GM19328 (cell line): Measurements from ENCODE around the gene FUT9.
"Not testable (repeated sequence)": the region's sequence is repeated elsewhere in the genome, so short reads cannot be mapped to it uniquely, and the experiment has no call there.

ENCODE experiments used
- ATAC-seq: cut with Tn5 transposase; IDR thresholded peaks from one replicate; pipeline ENCODE4 v1.9.1; 2021; ENCODE audit warnings: mild to moderate bottlenecking, moderate library complexity; ENCODE audit not compliant: unreplicated experiment

FUT9 gene

DNA sequence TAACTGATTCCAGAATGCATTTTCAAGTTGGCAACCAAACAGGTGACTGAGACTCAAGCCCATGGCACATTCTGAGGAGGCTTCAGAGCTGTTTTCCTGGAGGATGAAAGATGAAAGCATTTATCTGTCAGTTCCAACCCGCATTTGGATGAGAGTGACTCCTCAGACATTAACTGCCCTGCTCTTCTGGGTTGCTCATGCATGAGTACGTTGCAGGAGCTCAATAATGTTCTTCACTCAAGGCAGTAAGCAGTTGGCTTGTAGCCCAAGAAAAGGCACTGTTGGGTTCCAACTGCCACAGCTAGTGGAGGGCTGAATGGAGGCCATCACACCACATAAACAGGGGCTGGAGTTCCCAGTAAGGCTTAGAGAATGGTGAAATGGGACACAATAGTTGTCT lies 155.3 kb downstream of the FUT9 start:
- ATAC-seq = no peak

GRCh38 chr6:96184798-96185197 lies 169.0 kb downstream of the FUT9 start:
- ATAC-seq = no peak

- ATAC-seq = no peak
Measured at GRCh38 chr6:96186094-96186493, 170.3 kb downstream of the FUT9 start.

- ATAC-seq = no peak
Measured at GRCh38 chr6:96186516-96187195, 170.9 kb downstream of the FUT9 start.

DNA sequence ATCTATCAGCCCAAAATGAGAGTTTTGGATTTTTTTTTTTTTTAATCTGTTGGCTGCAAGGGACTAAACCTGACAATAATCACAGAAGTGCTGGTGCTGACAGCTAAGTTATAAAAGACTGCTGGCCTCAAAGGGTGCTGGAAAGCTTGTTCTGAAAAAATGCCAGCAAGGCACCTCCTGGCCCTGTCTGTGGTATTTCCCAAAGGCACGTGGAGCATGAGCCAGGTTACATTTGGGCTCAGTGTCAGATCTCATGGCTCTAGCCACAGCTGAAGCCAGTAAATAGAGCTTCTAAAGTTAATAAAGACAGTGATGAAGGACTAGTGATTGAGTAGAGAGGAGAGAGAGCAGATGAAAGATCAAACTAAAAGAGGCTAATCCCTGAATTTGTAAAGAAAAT lies 178.9 kb downstream of the FUT9 start:
- ATAC-seq = no peak

- ATAC-seq = no peak
Measured at GRCh38 chr6:96195272-96195671, 179.5 kb downstream of the FUT9 start.

DNA sequence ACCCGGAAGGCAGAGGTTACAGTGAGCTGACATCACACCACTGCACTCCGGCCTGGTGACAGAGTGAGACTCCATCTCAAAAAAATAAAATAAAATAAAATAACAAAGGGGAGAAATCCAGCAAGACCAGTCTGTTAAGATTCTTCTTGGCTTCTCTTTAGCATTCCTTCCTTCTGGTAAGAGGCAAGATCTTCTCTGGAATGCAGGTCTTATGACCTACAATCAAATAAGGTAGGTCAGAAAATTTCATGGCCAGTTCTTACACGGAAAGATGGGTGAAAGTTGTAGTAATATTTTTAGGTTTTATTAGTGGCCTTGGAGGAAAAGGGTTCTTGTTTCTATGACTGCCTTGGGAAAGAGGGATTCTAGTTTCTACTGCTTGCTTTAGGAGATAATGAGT lies 180.9 kb downstream of the FUT9 start:
- ATAC-seq = no peak

DNA sequence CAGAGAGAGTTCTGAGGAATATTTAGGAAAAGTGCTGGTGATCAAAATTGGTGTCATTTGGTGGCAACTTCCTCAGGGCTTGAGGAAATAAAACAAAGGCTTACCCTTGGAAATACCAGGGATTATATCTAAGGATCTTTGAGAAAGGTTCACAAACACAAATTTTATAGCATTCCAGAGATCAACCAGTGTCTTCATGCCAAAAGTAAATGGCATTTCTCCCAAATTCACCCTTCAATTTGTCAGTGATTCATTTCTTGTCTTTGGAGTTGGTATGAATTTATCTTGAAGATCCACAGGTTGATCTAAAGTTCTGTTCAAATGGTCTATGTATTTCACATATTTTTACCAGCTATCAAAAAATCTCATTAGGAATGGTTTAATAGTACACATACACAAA lies 181.5 kb downstream of the FUT9 start:
- no peak for ATAC-seq

- ATAC-seq = no peak
Measured at GRCh38 chr6:96202571-96202970, 186.8 kb downstream of the FUT9 start.

DNA sequence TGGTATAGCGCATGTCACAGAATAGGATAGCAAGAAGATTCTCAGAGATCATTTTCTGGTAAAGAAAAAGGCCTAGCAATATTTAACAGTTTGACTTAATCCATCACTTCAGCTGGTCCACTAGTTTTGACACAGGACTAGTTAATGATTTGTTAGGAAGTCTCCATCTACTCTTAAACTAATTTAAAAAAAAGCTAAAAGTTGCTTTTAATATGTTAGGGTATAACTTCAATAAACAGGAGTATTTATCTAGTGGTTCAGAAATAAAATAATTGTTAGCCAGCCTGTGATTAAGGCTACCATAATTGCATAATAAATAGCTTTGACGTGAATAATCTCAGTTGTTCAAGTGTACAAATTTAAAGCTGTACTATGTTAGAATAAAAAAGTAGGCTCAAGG lies 195.6 kb downstream of the FUT9 start:
- no peak for ATAC-seq

DNA sequence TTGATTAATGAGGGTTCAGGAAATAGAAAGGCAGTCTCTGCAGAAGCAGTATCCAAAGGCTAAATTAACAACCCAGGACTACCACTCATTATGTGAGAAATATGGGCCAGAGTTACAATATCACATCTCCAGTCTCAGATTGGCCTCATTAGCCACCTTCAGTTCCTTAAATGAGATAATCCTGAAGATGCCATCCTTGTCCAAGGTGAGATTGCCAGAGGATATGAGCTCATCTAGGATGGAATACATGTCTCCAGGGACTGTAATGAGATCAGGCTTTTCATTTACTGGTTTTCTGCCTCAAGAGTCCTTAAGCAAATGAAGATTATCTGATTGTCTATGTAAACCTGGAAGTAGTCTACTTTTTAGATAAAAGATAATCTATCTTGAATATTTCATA lies 196.3 kb downstream of the FUT9 start:
- ATAC-seq = no peak

DNA sequence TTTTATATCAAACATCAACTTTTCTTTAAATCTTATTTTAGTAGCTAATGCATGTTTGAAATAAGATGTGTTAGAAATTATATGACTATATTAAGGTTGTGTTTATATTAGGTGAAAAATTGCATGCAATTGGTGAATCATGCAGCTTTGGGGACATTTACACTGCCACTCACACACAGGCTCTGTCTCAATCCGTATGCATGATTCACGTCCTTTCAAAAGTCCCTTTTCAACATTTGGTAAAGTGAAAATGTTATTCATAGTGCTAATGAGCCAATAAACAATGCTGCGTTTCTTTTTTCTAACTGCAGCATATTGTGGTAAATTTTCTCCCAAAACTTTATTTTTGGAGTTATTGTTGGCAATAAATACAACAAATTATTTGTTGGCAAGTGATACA lies 198.0 kb downstream of the FUT9 start:
- no peak for ATAC-seq

DNA sequence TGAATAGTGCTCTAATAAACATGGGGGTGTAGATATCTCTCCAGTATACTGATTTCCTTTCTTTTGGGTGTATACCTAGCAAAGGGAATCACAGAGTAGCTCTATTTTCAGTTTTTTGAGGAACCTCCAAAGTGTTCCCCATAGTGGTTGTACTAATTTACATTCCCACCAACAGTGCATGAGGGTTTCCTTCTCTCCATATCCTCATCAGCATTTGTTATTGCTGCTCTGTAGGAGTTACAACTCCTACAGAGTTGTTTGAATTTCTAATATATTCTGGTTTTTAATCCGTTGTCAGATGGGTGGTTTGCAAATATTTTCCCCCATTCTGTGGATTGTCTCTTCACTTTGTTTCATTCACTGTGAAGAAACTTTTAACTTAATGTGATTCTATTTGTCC lies 207.9 kb downstream of the FUT9 start:
- ATAC-seq = no peak

DNA sequence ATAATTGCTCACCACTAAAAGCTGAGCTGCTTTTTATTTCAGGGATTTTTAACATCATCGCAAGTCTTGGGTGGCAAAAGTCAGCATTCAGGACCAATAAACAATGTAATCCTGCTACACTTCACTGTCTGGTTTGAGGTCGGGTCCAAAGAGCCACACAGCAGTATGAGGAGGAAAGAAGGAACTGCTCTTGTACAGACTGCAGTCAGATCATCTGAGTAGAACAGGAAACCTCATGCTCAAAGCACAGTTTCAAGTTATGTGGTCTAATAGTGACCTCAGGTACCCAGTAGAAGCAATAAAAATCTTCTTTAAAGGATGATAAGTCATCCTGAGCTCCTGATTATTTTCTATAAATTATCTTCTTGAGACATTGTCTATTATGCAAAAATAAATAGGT lies 211.4 kb downstream of the FUT9 start:
- no peak for ATAC-seq

GRCh38 chr6:96234444-96234843 lies 218.7 kb downstream of the FUT9 start:
- no peak for ATAC-seq

GRCh38 chr6:96235927-96236326 lies 220.2 kb downstream of the FUT9 start:
- ATAC-seq = no peak

DNA sequence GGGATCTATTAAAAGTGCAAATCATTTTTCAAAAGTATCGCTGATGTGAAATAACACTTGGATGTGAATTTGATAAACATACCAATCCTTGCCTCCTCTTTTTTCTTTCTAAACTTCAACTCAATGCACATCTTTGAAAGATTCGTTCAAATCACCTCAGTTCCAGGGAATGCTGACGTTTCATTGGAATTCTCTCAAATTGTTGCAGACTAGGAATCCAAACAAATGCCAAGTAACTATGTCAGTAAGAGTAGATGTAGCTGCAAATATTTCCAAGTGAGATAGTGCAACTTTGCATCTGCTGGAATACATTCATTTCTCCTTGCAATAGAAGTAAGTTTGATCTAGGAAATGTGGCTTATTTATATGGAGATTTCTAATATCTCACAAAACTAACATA lies 220.7 kb downstream of the FUT9 start:
- no peak for ATAC-seq

DNA sequence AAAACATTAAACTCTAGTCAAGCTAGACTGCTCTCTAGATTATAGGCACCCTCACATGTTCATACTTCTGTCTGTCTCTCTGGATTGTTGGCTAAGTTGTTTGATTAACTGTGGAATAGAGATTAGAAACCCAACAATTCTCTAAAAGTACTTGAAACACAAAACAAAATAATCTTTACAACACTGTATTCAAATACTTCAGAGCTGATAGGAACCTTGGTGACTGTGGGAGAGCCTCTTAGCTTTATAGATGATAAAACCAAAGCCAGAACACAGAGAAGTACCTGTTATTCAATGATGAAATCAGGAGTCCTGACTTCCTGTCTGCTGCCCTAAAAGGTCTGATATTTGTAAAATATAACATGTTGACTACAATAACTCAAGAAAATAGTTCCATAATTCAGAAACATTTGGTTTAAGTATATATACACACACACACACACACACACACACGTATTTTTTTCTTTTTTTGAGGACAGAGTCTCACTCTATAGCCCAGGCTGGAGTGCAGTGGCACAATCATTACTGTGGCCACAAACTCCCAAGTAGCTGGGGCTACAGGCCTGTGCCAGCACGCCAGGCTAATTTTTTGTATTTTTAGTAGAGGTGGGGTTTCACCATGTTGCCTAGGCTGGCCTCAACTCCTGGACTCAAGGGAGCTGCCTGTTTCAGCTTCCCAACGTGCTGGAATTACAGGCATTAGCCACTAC lies 222.0 kb downstream of the FUT9 start:
- ATAC-seq = no peak

DNA sequence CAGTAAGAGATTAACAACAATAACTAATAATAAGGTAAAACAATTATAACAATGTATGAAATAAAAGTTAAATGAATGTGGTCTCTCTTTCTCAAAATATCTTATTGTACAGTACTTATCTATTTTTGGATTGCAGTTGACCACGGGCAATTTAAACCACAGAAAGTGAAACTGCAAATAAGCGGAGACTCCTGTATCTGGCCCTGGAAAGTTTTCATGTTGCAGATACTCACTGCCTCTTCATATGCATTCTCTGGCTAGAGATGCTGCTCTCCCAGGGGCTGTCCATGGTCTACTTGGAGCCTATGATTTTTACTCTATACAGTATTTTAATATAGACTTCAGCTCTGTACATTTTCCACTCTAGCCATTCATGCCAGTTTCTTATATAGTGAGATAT lies 230.8 kb downstream of the FUT9 start:
- ATAC-seq = no peak

DNA sequence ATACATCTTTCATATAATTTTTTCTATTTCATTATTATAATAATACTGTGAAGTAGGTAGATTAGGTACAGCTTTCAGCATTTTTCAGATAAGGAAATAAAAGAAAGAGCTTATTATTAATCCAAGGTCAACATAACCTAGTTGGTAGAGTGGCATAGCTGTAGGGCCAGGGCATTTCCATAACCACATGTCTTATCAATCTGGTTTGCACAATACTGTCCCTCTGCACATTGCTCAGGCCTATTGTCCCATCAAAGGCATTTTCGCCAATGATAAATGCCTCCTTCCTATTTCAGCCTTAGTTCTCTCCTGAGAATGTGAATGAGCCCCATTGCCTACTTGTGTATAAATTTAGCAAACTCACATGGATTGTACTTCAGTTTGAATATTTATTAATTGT lies 234.0 kb downstream of the FUT9 start:
- no peak for ATAC-seq

GRCh38 chr6:96257751-96258150 lies 242.0 kb downstream of the FUT9 start:
- no peak for ATAC-seq

DNA sequence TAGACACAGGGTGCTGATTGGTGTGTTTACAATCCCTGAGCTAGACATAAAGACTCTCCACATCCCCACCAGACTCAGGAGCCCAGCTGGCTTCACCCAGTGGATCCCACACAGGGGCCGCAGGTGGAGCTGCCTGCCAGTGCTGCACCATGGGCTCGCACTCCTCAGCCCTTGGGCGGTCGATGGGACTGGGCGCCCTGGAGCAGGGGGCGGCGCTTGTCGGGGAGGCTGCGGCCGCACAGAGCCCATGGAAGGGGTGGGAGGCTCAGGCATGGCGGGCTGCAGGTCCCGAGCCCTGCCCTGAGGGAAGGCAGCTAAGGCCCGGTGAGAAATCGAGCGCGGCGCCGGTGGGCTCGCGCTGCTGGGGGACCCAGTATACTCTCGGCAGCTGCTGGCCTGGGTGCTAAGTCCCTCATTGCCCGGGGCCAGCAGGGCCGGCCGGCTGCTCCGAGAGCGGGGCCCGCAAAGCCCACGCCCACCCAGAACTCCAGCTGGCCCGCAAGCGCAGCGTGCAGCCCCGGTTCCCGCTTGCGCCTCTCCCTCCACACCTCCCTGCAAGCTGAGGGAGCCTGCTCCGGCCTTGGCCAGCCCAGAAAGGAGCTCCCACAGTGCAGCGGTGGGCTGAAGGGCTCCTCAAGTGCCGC lies 245.1 kb downstream of the FUT9 start:
- not testable (repeated sequence) for ATAC-seq
